ENCODE data around the gene CTNNA2.

CTNNA2 gene

DNA sequence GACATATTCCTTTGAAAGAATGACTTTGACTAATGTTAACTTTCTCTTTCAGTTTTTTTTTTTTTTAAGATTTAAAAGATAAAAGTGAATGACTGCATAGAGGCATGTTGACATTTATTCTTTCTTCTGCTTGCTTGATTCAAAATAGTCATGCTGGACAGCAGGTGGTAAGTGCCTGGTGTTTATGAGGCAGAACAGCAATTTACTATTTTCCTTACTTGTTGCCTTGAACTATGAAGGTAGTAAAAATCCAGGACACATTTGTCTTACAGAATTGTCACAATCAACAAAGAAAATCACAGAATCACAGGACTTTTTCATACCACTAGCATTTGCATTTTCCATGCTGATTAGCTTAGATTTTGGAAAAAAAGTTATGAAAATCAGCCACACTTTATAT lies 388.3 kb downstream of the CTNNA2 start:
- H3K4me3 ChIP-seq = no peak overlapping the region
- no peak overlapping the region for H3K27ac ChIP-seq

DNA sequence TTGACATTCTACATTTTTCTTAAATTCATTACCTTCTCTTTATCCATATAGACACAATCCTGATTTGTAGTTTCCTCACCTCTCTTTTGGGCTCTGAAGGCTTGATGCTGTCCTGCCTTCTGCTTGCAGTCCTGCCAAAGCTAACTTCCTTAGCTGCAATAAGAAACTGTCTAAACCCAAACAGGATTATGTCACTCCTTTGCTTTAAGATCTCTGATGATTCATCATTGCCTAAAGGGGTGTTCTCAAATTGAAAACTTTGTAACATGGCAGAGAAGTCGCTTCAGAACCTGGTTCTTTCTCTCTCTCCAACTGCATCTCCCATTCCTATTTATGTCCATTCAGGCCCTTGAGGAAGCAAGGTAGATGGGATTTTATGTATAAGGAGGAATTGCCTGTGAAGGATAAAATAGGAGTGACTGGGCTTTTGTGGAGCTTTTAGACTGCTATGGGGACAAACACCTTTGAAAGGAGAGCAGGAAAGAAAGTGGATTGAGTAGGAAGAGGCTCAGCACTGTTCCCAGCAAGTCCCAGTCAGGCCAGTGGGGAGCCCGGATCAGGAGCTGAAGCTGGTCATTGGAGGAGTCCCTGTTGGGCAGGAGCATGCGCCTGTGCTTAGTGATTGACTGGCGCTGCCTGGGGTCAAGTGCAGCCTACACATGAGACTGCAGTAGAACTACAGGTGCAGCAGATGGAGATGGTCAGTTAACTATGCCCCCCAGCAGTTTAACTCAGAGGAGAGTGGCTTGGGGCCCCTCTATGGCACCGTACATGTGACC lies 390.6 kb downstream of the CTNNA2 start:
- Histone ChIP-seq H3K4me3 (no peak overlapping the region), H3K27ac (no peak overlapping the region)

DNA sequence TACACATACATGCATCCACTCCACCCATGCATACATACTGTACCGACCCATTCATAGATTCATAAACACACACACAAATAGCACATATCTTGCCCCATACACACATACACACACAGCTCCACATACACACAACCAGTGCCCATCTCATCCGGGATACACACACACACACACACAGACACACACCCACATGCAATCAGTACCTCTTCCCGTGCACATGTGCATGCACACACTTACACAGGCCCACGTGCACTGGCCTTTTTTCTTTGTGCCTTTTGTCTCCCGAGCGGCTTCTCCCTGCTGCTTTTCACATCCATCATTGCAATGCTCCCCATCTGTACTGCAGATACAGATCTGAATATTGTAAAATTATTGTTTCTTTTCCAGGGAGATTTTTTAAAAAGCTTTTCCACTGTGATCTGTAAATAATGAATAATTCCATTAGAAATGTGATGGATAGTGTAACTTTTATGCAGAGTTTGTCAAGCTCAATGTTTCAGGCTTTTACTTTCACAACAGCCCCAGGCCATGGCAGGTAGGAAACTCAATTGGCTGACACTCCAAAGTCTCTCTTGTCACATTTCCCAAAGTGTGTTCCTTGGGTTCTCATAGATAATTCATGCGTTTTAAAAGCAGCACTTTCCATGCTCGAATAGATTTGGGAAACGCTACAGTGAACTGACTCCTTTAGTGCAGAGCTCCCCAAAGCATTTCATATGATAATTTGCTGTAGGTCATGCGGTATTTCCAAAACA lies 393.5 kb downstream of the CTNNA2 start:
- Histone ChIP-seq H3K27ac (no peak overlapping the region), H3K4me3 (no peak overlapping the region)

DNA sequence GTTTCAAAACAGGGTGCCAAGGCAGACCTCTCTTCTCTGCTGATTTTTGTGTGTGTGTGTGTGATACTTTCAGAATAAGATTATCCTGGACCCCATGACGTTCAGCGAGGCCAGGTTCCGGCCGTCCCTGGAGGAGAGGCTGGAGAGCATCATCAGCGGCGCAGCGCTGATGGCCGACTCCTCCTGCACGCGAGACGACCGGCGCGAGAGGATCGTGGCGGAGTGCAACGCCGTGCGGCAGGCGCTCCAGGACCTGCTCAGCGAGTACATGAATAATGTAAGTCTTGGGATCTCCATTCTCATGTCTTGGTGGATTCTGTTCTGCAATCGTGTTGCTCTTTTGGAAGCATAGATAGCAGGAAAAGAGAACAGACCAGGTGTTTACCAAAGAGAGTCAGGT lies 396.7 kb downstream of the CTNNA2 start:
- H3K4me3 ChIP-seq = no peak overlapping the region

DNA sequence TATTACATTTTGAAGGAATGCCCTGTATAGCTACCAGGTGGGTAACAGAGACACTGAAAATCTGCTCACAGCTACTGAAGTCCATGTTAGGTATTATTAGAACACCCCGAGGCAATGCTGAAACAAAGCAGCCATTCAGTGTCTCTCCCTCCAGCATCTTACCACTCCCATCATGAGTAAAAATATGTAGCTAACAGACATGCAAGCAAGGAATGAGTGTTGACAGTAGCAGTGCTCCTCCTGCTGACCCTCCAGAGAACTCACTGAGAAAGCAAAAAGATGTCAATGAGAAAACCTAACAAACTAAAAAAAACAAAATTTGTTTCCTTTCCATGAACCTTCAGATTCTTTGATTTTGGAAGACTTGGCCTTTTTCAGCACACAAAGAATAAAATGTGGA lies 397.8 kb downstream of the CTNNA2 start:
- Histone ChIP-seq H3K27ac (no peak overlapping the region), H3K4me3 (no peak overlapping the region)

More for the DNA sequence above, 396.7 kb downstream of the CTNNA2 start:
- H3K27ac ChIP-seq = no peak overlapping the region

DNA sequence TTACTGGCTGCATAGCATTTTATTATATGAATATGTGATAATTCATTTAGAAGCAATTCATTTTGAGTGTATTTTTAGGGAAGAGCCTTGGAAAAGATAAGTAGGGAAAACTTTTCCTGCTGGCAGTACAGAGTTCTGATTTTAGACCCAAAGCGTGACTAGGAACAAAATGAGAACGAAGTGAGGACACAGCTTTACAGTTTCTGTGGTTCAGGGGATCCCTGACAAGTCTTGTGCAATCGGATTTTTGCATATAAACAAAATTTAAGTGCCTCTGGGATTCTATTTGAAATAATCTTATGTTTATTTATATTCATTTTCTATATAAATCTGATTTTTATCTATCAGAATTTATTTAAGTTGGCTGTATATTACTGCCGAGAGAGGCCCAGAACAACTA lies 402.6 kb downstream of the CTNNA2 start:
- H3K4me3 ChIP-seq = no peak overlapping the region
- H3K27ac ChIP-seq = no peak overlapping the region

DNA sequence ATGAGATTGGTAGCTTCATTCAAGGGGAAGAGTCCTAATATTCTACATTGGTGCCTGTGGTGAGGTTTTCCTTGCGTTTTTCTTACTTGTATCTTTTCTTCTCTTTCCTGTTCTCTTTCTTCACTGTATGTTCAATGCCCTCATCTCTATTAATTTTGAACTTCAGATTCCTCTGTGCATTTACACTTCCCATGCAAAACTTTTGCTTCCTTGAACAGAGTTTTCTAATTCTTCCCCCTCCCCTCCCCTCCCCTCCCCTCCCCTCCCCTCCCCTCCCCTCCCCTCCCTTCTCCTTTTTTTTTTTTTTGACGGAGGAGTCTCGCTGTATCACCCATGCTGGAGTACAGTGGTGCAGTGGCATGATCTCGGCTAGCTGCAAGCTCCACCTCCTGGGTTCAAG lies 403.4 kb downstream of the CTNNA2 start:
- Histone ChIP-seq H3K4me3 (no peak overlapping the region), H3K27ac (no peak overlapping the region)

DNA sequence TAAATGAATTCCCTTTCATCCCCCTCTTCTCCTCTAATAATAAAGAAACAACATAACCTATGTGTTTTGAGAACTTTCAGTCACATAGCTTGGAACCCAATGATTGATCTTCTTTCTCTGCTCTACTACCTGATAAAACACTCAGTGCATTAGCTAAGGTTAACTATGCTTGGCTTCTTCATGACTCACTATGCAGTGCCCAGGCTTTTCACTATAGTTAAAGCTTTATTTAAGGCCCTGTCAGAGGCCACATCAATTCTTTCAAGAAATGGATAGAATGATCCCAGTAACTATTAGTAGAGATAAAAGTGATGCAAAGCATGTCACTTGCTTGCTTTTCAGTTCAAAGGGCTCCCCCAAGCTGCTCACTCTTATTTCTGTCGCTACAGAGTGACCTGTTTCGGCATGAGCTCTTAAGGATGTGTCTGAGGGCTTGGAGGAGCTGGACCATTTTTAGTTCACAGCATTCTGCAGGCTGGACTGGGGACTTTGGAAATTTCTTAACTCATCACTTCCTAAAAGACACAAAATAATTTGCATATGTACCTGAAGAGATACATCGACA lies 407.7 kb downstream of the CTNNA2 start:
- Histone ChIP-seq H3K4me3 (no peak overlapping the region), H3K27ac (no peak overlapping the region)

DNA sequence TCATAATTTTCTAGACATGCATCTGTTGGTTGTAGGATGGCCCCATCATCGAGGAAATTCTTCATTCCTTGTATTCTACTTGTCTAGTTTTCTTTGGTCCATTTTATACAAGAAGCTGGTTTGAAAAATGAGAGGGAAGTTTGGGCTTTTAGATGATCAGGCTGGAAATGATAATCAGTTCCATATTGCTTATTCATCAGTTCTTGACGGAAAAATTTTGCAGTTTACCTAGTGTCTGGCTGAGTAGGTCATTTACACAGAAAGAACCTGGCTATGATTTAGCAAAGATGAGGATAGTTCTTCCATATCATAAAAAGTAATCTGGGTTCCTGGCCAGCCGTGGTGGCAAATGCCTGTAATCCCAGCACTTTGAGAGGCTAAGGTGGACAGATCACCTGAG lies 416.8 kb downstream of the CTNNA2 start:
- H3K4me3 ChIP-seq = no peak overlapping the region
- no peak overlapping the region for H3K27ac ChIP-seq

DNA sequence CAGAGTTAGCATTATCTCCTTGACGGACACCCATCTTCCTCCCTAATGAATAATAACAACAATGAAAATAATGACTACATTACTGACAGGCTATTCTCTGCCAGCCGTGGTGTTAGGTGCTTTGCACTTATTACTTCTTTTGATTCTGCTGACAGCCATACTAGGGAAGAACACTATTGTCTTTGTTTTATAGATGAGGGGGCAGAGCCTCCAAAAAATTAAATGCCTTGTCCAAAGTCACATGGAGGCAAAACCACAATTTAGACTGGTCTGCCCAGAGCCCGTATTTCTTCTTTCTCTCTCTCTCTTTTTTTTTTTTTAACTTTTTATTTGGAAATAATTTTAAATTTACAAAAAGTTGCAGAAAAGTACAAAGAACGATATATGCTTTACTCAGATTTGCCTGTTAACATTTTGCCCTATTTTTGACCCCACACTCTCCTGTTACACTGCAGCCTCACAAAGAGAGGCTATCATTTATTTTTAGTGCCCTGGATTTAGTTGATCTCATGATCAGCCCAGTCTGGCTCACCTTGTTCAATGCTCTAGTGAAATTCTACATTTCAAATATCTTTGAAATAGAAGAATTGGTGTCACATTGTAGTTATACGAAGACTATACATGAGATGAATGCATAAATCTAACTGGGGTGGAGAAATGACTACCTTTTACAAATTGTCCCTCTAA lies 422.3 kb downstream of the CTNNA2 start:
- H3K27ac ChIP-seq = no peak overlapping the region
- no peak overlapping the region for H3K4me3 ChIP-seq

DNA sequence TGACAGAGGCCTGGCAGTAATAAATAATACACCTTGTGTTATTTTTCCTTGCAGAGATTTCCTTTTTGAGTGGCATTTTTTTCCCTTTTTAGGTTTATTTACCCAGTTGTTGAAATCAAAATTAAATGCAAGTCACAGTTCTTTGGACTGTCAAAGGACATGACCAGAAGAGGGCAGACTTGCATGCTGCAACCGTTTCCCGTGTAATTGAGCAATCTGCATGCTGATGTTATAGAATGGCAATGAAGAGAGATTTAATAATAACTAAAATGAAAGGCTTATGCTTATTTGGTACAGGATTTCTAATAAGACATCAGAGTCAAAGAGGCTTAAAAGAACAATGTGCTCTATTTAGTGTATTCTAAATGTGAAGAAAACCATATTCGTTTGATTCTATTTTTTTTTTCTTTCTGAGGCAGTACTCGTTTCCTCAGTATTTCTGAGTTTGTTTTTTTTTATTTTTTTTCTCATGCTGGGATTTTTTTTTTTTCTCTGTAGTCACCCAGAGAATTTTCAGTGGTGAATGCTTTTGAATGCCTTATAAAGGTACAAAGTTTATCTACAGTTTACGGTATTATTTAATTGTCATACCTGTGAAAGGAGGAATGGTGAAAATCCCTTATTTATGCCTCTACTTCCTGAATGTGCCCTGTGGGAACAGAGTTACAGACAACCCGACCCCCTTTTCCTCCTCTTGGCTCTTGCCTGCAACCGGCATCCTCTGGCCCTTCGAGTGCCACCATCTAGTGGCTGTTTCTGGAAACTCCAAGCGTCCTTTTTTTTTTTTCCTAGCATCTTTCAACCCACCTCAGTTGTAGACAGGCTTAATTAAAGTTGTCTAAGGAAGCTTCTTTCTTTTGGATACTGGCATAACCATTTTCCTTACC lies 423.2 kb downstream of the CTNNA2 start:
- no peak overlapping the region for H3K27ac ChIP-seq
- no peak overlapping the region for H3K4me3 ChIP-seq

DNA sequence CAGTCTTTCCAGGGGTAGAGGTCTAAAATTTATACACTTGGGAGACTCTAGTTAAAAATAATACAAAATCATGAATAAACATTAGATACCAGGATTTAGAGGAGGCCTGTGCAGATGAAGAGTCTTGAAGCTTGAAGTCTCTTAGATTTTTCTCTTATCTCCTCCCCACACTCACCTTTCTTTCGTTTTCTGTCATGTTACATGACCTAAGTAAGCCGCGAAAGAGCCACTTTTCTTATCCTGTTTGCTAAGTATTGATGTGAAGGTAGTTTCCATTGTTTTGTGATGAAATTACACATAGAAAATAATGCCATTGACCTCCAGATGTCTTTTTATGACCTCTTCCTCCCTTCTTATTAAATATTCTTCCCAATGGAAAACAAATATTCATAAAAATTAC lies 423.9 kb downstream of the CTNNA2 start:
- H3K4me3 ChIP-seq = no peak overlapping the region

DNA sequence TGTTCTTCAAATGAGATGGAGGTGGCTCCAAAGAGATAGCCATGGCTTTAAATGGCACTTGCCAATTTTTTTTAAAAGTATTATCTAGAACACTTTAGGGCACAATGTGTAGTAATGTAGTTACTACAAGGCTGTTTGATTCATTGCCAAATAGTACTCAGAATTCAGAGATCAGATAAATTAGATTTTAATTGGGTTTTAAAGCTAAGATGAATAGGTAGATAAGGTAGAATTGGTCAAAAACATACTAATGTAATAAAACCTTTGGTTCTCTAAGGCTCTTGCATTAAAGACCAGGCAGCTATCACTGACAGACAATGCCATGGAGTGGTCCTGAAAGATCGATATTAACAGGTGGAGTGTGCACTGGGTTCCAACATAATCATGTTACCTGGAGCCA lies 425.8 kb downstream of the CTNNA2 start:
- H3K27ac ChIP-seq = no peak overlapping the region

More for the DNA sequence above, 423.9 kb downstream of the CTNNA2 start:
- H3K27ac ChIP-seq = no peak overlapping the region

DNA sequence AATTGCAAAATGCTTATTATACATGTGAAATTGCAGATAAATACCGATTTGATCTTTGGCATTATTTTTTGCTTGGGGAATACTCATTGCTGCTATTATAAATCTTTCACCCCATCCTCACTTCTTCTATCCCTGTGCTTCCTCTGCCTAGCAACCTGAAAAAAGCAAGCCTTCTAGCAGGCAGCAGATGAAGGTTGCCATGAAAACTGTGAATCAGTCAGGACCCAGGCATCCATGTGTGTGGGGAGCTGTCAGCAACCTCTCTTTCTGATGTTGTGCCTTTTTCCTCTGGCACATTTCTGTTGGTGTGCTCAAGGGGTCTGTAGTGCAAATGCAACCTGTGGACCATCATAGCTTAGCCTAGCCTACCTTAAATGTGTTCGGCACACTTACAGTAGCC lies 427.5 kb downstream of the CTNNA2 start:
- Histone ChIP-seq H3K27ac (no peak overlapping the region), H3K4me3 (no peak overlapping the region)

More for the DNA sequence above, 425.8 kb downstream of the CTNNA2 start:
- no peak overlapping the region for H3K4me3 ChIP-seq

DNA sequence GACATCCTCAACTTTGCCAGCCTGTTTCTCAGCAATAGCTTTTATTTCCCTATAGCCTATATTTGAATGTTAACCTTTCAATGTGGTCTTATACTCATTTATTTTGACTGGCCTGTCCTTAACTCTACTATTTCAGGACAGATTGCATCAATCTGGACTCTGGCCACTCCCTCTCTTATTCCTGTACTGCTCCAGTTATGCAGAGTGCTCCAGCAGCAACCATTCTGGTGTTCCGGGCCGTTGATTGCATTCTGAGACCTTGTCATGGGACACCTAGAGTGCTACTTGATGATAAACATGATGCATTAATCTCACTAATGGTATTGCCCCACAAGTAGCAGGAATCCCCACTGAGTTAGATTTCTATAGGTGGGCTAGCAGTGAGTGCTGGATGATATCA lies 428.3 kb downstream of the CTNNA2 start:
- no peak overlapping the region for H3K27ac ChIP-seq
- H3K4me3 ChIP-seq = no peak overlapping the region

DNA sequence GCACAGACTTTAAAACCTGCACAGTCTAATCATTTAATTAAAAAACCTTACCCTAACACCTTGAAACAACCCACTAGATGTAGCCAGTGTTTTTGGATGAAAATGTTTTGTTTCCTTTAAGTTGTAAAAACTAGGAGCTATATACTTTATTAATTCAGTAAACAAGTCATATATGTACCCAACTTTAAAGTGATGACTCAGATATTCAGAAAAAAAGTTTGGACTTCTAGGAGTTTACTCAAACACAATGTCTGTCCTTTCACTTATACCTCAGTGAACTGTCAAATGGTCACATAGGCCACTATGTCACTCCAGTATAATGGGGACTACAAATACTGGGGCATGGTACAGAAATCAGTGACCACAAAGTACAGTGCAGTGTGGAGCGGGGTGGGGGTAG lies 431.4 kb downstream of the CTNNA2 start:
- Histone ChIP-seq H3K27ac (no peak overlapping the region), H3K4me3 (no peak overlapping the region)

DNA sequence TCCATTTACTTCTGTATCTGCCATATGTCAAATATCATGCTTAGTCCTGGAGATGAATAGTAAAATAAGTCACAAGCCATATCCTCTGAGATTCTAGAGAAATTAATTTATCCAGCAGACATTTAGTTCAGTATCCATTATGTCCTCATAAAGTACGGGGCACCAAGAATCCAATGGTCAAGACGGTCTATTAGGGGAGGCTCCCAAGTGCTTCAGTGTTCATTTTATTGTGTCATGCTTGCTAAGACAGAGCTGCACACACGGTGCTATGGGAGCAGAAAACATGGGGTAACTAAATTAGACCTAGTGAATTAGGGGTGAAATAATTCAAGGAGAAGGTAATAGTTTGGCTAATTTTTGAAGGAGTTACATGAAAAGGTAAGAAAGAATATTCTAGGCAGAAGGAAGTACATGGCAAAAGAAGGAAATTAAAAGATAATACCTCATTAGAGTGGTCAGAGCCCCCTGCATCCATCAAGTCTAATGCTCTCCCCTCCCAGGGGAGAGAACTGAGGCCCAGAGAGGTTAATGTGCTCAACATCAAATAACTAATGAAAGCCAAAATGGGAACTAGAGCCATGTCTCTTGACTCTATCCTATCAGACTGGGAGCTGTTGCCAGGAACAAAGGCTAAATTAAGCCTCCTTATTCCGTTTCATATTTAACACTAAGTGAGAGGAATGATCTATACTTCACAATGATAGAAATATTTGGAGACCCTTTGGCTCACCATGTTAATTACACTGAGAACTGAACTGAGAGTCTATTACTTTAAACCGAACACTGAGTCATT lies 433.0 kb downstream of the CTNNA2 start:
- Histone ChIP-seq H3K4me3 (no peak overlapping the region), H3K27ac (no peak overlapping the region)

DNA sequence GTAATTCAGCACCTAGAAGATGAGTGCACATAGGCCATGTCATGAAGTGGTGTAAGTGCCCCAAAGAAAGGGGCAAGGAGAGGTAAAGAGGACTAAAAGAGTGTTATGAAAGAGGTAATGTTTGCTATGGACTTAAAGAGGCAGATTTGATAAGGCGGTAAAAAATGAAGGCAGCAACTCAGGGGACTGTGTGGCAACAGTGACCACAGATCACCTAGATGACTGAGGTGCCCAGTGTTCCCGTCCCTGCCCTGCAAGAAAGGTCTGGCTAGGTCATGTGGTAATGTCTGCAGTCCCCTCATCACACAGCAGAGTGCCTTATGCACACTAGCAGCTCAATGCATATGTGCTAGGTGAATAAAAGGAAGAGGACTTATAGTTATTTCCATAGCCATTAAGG lies 434.9 kb downstream of the CTNNA2 start:
- Histone ChIP-seq H3K4me3 (no peak overlapping the region), H3K27ac (no peak overlapping the region)

DNA sequence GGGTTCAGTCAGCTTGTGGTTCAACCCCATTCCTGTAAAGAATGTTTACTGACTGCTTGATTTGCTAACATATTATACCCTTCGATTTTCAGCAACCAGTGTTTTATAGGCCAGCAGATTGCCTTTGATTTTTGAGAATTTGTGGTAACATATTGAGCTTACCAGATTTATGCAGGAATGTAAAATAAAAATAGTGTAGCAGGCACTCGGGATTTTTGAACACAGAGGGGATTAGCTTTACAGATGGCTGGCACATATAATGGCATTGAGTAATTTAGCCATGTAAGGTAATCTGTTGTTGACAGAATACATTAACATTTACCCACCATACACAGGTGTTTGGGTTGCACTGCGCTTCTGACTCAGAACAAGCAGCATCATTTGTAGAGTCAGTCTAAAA lies 437.7 kb downstream of the CTNNA2 start:
- Histone ChIP-seq H3K27ac (no peak overlapping the region), H3K4me3 (no peak overlapping the region)

Data from skin epidermis (tissue), 12 donors.